ENCODE measurements around the gene SPANXN5. TPM values are rescaled to one million over a fixed set of nuclear protein-coding genes. Genes with fewer than 3 reads are reported as not detected.

Gene SPANXN5
- total and polyA plus RNA-seq, 10 of the 15 experiments (the other 5 are each of a cell fraction or from before 2014, with no cell fraction given): not detected

DNA sequence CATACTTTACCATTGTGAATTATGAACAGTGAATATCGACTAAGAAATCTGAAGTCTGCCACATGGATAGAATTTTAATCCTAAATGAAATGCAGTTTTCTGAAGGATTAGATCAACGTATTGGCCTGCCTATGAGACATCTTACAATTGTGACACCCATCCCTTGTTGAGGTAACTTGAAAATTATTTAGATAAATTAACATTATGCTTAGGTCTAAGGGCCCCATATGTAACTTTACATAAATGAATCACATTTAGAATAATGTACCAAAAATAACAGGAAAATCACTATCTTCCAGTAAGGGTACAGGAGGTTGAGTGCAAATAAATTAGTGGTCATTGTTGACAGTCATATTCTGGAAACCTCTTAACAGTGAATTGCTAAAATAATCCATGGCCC lies 27.4 kb upstream of the SPANXN5 start:
- H3K27me3 ChIP-seq (replicated peaks in 1 of 2; ENCODE audit: control insufficient read depth in 2 of 2, insufficient read depth in 2 of 2, low read length in 1 of 2): no peaks in the 10 kb centered on the region; a peak in 1 of 4 replicates
- ChIA-PET POLR2A (no interaction called here), RAD21 (ENCODE audit: unreplicated experiment) (no interaction called here), CTCF (no interaction called here), SMC1A (ENCODE audit: uncharacterized antibody, unreplicated experiment) (no interaction called here)
- no peaks in the 10 kb centered on the region for H4K20me1 ChIP-seq (ENCODE audit: control insufficient read depth, insufficient read depth)
- TF ChIP-seq, protein P1, sequence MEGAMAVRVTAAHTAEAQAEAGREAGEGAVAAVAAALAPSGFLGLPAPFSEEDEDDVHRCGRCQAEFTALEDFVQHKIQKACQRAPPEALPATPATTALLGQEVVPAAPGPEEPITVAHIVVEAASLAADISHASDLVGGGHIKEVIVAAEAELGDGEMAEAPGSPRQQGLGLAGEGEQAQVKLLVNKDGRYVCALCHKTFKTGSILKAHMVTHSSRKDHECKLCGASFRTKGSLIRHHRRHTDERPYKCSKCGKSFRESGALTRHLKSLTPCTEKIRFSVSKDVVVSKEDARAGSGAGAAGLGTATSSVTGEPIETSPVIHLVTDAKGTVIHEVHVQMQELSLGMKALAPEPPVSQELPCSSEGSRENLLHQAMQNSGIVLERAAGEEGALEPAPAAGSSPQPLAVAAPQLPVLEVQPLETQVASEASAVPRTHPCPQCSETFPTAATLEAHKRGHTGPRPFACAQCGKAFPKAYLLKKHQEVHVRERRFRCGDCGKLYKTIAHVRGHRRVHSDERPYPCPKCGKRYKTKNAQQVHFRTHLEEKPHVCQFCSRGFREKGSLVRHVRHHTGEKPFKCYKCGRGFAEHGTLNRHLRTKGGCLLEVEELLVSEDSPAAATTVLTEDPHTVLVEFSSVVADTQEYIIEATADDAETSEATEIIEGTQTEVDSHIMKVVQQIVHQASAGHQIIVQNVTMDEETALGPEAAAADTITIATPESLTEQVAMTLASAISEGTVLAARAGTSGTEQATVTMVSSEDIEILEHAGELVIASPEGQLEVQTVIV (IDR thresholded peaks at IDR 0.05; ENCODE audit: borderline replicate concordance, partially characterized antibody): no peak
- TF ChIP-seq, protein P2, sequence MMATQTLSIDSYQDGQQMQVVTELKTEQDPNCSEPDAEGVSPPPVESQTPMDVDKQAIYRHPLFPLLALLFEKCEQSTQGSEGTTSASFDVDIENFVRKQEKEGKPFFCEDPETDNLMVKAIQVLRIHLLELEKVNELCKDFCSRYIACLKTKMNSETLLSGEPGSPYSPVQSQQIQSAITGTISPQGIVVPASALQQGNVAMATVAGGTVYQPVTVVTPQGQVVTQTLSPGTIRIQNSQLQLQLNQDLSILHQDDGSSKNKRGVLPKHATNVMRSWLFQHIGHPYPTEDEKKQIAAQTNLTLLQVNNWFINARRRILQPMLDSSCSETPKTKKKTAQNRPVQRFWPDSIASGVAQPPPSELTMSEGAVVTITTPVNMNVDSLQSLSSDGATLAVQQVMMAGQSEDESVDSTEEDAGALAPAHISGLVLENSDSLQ (IDR thresholded peaks at IDR 0.05): no peak
- TF ChIP-seq, protein P3, sequence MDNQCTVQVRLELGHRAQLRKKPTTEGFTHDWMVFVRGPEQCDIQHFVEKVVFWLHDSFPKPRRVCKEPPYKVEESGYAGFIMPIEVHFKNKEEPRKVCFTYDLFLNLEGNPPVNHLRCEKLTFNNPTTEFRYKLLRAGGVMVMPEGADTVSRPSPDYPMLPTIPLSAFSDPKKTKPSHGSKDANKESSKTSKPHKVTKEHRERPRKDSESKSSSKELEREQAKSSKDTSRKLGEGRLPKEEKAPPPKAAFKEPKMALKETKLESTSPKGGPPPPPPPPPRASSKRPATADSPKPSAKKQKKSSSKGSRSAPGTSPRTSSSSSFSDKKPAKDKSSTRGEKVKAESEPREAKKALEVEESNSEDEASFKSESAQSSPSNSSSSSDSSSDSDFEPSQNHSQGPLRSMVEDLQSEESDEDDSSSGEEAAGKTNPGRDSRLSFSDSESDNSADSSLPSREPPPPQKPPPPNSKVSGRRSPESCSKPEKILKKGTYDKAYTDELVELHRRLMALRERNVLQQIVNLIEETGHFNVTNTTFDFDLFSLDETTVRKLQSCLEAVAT (IDR thresholded peaks at IDR 0.05): no peak
- no peak for TF ChIP-seq POLR2AphosphoS2 (IDR thresholded peaks at IDR 0.05; ENCODE audit: low read depth, low read length)
- TF ChIP-seq NFYB (IDR thresholded peaks at IDR 0.05; ENCODE audit: insufficient read depth, low read depth, low read length): no peak
- TF ChIP-seq, protein P4, sequence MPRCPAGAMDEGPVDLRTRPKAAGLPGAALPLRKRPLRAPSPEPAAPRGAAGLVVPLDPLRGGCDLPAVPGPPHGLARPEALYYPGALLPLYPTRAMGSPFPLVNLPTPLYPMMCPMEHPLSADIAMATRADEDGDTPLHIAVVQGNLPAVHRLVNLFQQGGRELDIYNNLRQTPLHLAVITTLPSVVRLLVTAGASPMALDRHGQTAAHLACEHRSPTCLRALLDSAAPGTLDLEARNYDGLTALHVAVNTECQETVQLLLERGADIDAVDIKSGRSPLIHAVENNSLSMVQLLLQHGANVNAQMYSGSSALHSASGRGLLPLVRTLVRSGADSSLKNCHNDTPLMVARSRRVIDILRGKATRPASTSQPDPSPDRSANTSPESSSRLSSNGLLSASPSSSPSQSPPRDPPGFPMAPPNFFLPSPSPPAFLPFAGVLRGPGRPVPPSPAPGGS (IDR thresholded peaks at IDR 0.05; ENCODE audit: borderline replicate concordance, insufficient read depth, low read depth, low read length, poor library complexity, severe bottlenecking): no peak
- no peak for TF ChIP-seq TCF3 (IDR thresholded peaks at IDR 0.05; ENCODE audit: borderline replicate concordance, insufficient read depth, low read depth, low read length)
- TF ChIP-seq, protein P5, sequence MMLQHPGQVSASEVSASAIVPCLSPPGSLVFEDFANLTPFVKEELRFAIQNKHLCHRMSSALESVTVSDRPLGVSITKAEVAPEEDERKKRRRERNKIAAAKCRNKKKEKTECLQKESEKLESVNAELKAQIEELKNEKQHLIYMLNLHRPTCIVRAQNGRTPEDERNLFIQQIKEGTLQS (IDR thresholded peaks at IDR 0.05; ENCODE audit: borderline replicate concordance, extremely low read depth, low read depth, low read length): no peak
- no peak for TF ChIP-seq SIX5 (IDR thresholded peaks at IDR 0.05; ENCODE audit: low read depth, low read length, severe bottlenecking)
- no peak for TF ChIP-seq IRF4 (IDR thresholded peaks at IDR 0.05; ENCODE audit: low read depth, low read length)
- no peak for TF ChIP-seq PAX5 (IDR thresholded peaks at IDR 0.05; ENCODE audit: borderline replicate concordance, low read depth, low read length)
- no peak for TF ChIP-seq GATAD2B (conservative IDR thresholded peaks at IDR 0.05; ENCODE audit: low read depth)
- no peak for TF ChIP-seq SMAD1 (IDR thresholded peaks at IDR 0.05; ENCODE audit: low read depth, partially characterized antibody)
- no peak for TF ChIP-seq SREBF1 (IDR thresholded peaks at IDR 0.05; ENCODE audit: low read length)
- no peaks in the 10 kb centered on the region; the same call in 2 of the 3 replicates for H3K9me3 ChIP-seq (replicated peaks; ENCODE audit: control insufficient read depth, insufficient read depth, low read length)
- no peaks in the 10 kb centered on the region for H3K36me3 ChIP-seq (ENCODE audit: control insufficient read depth in 2 of 2, insufficient read depth in 2 of 2, low read length in 1 of 2)
- intact Hi-C loops (cut with micrococcal nuclease; ENCODE audit: unreplicated experiment): no loop called here
- 0% methylated on average over 2 of the region's 2 CpGs for WGBS (ENCODE audit: insufficient coverage, insufficient replicate concordance, low lambda C conversion rate, missing lambda C conversion rate)
- H3K79me2 ChIP-seq (ENCODE audit: control insufficient read depth, insufficient read depth, low read length): no peaks in the 10 kb centered on the region
- H3K27ac ChIP-seq (ENCODE audit: control insufficient read depth, insufficient read depth): no peak overlapping the region
- in situ Hi-C loops (cut with MboI): no loop called here
- H2AFZ ChIP-seq (ENCODE audit: control insufficient read depth, low read depth, low read length): no peak overlapping the region
- no peak overlapping the region for H3K4me3 ChIP-seq
- H3K4me1 ChIP-seq (ENCODE audit: control insufficient read depth, insufficient read depth, low read length): no peaks in the 10 kb centered on the region
- ATAC-seq: no peak
- no peak overlapping the region for H3K9ac ChIP-seq (ENCODE audit: control insufficient read depth, insufficient read depth, low read length)
- no peak overlapping the region for H3K4me2 ChIP-seq (ENCODE audit: control insufficient read depth, insufficient read depth)
- no TSS peak for BruUV-seq (replicated peaks)
- no peak for FAIRE-seq
- no peak for DNase-seq (ENCODE audit: low read depth, low spot score)

All from GM12878 (cell line).